NCI-H1092 (cell line): ENCODE data around the gene NOXA1.

ENCODE experiments used
- DNase-seq: peaks from one replicate; lab custom pipeline; 2025; lab: John Stamatoyannopoulos, UW

NOXA1 gene

DNA sequence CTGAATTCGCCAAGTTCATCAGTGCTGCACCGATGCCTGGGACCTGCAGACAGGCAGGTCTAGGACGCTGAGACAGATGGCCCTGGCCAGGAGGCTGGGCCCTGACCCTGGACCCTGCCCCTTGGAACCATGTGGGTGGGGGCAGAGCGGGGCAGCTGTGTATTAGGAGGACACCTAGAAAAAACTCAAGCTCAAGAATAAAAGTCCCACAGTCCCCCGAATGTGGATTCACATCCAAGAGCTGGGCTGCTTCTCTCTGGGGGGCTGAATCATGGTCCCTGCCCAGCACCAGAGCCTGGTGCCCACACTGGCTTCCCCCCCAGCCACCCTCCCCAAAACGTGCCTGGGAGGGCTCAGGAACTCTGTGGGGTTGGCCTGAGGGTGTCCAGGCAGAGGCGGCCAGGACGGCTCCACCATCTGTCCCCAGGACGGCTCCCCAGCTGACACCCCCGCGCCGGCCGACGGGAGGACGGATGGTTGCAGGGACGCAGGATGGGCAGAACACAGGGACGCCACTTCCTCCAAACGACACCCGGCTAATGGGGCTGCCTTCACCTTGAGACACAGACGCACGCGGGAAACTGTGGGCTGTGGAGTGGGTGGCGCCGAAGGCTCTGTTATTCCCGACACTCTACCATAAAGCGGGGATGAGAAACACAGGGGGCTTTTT is 35.2 kb upstream of the NOXA1 start:
- DNase-seq = no peak

DNA sequence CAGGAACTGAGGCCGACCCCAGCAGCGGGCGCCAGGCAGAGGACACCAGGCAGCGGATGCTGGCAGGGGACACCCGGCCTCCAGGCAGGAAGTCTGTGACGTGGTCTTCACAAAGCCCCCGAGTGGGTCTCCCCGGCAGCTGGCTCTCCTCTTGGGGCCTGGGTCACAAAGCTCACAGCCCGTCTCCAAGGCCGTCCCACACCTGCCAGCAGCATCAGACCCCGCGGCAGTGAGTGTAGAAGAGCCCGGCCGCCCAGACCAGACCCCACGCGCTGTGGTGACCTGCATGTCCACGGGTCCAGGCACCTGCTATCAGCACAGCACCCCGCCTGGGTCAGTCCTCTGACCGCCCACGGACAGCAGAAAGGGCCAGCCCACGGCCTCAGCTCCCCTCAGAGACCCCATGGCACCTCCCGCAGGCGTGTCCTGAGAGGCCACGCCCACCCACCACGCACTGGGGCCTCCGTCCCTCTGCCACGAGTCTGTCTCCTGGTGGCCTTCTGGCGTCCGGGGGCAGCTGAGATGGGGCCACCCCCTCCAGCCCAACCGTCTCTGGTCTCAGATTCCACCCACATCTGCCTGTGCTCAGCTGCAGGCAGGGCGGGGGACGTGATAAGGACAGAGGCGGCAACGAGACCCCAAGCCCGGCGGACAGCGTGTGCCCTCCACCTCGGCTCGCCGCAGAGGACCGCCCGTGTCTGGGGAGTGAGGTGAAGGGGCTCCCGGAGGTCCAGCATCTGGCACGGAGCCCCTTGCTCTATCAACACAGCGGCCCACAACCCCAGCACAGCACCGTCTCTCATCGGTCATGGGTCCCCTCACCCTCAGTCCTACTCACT is 34.4 kb upstream of the NOXA1 start:
- DNase-seq = no peak

GRCh38 chr9:137389428-137389746 is 33.8 kb upstream of the NOXA1 start:
- no peak for DNase-seq

- DNase-seq = no peak
These were observed 32.4 kb upstream of the NOXA1 start for GRCh38 chr9:137390553-137391410.

DNA sequence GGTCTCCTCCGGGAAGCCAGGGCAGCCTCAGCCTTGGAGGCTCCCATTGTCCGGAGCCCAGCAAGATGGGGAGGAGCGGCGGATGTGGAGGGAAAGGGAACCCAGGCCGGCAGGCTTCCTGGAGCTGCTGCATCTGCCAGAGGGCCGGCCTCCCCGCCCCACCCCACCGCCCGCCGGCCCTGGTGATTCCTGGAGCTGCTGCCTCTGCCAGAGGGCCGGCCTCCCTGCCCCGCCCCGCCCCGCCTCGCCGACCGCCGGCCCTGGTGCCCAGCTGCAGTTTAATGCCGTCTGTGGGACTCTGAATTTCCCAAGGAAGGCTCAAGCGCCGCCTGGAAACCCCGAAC is 31.8 kb upstream of the NOXA1 start:
- no peak for DNase-seq

DNA sequence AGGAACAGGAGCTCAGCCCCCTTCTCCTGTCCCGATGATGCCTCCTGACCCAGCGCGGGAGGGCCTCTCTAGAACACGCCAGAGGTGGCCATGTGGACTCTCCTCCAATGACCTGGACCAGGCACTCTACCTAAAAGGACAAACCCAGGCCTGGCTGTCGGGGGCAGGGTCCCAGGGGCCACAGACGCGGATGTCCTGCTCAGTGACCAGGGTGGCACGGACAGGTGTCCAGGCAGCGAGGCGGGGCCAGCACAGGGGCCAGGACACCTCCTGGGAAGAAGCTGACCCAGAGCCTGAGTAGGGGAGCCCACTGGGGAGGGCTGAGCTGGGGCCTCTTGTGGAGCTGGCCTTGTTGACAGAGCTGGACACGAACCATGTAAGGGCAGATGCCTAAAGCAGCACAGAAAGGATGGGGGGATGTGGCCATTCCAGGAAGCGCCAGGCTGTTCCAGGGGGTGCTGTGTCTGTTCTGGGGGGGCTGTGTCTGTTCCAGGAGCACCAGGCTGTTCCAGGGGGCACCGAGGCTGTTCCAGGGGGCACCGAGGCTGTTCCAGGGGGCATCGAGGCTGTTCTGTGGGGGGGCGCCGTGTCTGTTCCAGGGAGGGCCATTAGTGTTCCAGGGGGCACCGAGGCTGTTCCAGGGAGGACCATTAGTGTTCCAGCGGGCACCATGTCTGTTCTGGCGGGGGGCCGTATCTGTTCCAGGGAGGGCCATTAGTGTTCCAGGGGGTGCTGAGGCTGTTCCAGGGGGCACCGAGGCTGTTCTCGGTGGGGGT is 30.8 kb upstream of the NOXA1 start:
- DNase-seq = no peak

DNA sequence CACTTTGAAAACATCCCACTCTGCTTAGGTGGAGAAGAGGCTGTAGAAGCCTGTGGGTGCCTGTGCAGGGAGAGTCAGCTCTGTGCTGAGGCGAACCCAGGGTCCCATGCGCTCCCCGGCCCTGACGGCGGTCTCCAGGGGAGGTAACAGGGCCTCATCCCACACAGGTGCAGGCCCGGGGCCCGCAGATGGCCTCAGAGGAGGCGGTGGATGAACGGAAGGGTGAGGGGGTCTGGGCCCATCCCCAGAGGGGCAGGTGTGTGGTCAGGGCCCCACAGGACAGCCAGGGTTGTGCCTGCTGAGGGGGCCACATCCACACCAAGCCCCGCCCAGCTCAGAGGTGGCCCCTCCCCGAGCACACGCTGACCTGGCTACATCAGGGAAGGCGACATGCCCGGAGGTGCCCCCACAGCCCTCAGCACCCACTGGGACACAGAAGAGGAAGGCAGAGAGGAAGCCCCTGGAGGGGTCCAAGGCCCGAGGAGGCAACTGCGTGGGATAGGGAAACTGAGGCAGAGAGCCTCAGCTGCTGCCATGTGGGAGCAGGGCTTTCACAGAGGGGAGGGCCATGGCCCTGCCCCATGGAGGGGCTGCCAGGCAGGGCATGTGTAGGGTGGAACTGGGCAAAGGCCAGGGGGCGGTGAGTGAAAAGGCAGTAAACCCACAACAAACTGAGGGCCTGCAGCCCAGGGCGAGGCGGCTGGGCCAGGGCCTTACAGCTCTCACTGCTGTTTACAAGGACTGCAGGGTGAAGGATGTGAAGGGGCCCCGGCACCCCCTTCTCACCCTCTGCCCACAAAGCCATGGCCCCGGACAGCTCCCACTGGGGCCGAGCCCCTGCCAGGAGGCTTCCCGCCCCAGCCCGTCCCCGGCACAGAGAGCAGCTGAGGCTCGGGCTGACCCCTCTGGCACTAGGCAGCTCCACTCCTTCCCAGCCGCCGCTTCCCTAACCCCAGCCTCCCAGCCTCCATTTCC is 29.7 kb upstream of the NOXA1 start:
- no peak for DNase-seq

GRCh38 chr9:137394866-137395665 is 28.1 kb upstream of the NOXA1 start:
- no peak for DNase-seq

DNA sequence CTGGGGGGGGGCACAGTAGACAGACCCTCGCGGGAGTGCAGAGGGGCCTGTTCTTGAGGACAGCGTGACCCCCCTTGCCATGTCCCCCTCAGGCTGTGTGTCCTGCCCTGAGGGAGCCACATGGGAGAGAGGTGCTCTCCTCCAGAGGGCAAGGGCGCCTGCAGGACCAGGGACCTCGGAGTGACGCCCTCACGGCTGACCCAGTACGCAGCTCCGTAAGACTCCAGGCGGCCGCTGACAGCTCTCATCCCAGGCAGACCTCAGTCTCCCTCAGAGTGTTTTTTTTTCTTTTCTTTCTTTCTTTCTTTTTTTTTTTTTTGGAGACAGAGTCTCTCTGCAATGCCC is 27.6 kb upstream of the NOXA1 start:
- DNase-seq = no peak

DNA sequence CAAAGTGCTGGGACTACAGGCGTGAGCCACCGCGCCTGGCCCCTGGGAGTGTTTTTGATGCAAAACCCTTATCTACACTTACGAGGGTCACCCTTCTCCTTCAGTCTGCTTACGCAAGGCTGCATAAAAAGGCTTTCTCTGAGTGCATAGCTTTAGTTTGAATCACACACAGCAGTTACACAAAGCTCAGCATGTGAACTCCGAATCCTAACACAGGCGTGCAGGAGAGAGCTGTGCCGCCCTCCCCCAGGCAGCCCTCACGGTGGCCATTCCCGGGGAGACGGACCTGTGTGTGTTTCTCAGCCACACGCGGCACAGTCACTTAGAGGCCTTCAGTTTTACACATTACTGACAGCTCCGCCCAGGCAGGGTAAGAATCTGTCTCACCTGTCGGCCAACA is 27.0 kb upstream of the NOXA1 start:
- DNase-seq = no peak

DNA sequence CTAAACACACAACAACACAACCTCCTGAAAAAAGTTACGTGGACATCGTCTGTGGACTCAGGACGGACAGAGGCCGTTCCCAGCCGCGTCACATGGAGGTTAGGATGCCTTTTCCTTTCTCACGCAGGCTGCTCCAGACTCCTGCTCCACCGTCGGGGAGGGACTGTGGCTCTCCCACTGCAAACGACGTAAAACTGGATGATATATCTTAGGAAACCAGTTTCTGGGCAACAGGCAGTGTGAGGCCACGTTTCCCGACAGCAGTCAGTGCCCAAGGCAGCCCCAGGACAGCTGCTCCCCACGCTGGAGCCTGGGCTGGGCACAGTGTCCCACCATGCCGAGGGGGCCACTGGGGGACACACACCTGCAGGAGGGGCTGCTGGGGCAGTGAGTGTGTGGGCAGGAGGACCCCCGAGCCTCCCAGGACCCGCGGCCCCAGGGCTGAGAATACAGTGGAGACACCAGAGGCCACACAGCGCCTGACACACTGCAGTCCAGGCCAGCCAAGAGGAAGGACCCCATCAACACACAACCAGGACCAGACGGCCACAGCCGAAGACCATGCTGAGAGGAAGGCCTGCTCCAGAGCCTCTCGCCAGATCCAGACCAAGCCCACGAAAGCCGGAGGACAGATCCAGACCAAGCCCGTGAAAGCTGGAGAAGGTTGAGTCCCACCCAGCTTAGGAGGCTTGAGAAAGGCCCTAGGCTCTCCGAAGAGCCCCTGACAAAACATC is 26.4 kb upstream of the NOXA1 start:
- DNase-seq = no peak

GRCh38 chr9:137397675-137398423 is 25.3 kb upstream of the NOXA1 start:
- DNase-seq = no peak

DNA sequence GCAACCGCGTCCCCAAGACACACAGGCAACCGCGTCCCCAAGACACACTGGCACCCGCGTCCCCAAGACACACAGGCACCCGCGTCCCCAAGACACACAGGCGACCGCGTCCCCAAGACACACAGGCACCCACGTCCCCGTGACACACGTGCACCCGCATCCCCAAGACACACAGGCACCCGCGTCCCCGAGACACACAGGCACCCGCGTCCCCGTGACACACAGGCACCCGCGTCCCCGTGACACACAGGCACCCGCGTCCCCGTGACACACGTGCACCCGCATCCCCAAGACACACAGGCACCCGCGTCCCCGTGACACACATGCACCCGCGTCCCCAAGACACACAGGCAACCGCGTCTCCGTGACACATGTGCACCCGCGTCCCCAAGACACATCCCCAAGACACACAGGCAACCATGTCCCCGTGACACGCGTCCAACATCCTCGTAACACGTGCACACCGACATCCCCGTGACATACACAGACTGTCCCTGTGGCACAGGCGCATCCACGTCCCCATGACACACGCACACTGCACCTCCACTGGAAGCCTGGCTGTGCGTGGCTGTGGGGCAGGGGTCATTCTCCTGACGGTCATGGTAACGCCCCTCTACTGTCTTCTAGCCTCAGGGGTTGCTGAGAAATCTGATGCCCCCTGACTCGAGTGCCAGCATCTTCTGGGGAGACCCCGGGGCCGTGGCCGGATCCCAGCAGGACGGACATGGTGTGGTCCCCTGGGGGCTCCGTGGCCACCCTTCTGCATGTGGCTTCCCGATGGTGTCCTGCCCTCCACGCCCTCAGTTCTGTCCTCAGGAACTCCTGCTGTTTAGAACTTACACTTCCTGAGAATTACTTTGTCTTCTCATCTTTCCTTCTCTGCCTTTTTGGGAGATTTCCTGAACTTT is 24.4 kb upstream of the NOXA1 start:
- no peak for DNase-seq

- DNase-seq = no peak
These were observed 20.4 kb upstream of the NOXA1 start for GRCh38 chr9:137402746-137403145.

DNA sequence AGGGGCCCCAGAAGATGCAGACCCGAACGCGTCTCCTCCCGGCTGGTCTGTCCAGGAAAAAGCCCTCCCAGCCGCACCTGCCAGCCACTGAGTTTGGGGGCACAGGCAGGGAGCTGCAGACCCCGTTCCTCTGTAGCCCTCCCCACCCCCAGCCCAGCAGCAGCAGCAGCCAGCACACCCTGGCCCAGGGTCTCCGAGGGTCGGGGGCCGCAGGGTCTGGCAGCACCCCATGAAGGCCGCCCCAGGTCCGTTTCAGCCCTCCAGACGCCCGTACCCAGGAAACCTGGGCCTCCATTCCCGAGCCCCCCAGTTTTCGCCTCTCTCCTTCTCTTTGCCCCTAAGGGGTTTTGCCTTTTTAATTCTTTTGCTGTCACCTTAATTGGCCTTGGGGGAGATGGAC is 19.9 kb upstream of the NOXA1 start:
- DNase-seq = no peak

GRCh38 chr9:137404961-137405567 is 18.1 kb upstream of the NOXA1 start:
- DNase-seq = no peak

- DNase-seq = no peak
These were observed 17.5 kb upstream of the NOXA1 start for GRCh38 chr9:137405677-137406081.
